Jurkat, Clone E6-1 (cell line): ENCODE data around the gene TIFAB.
A peak's percentile ranks its signal among the peaks of the same experiment; 100 is the strongest.

Source experiments
- DNase-seq: peaks from one replicate; pipeline ENCODE4 v3.0.0-alpha.2; 2011; ENCODE audit warnings: low read depth, low spot score
- H3K4me3 ChIP-seq: 2 replicates; pipeline ENCODE4 v1.5.1; 2011; ENCODE audit warnings: mild to moderate bottlenecking, low read length, control low read depth, moderate library complexity

TIFAB gene

GRCh38 chr5:135434591-135435466, 17.3 kb downstream of the TIFAB start:
- H3K4me3 ChIP-seq = no peak overlapping the region
- no peak for DNase-seq

- no peak for DNase-seq
- no peak overlapping the region for H3K4me3 ChIP-seq
Observed at GRCh38 chr5:135433681-135434426, 18.3 kb downstream of the TIFAB start.

DNA sequence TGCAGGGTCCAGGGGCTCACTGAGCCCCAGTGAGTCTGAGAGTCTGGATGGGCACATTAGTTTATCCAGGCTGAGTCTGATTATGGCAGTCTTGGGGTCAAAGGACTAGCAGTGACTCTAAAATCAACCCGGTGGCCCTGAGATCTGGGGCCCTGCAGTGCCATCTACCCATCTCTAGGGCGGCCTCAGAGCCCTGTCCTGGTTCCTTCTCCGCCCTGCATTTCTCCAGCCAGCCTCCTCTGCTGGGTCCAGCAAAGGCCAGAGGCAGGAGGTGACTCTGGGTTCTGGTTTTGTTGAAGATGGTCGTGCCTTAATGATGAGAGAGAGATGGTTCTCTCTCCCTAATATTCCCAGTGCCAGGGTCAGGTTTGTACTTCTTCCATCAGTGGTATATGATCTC, 20.0 kb downstream of the TIFAB start:
- H3K4me3 ChIP-seq = no peak overlapping the region
- no peak for DNase-seq

- DNase-seq = no peak
- no peak overlapping the region for H3K4me3 ChIP-seq
Observed at GRCh38 chr5:135430135-135430437, 22.1 kb downstream of the TIFAB start.

DNA sequence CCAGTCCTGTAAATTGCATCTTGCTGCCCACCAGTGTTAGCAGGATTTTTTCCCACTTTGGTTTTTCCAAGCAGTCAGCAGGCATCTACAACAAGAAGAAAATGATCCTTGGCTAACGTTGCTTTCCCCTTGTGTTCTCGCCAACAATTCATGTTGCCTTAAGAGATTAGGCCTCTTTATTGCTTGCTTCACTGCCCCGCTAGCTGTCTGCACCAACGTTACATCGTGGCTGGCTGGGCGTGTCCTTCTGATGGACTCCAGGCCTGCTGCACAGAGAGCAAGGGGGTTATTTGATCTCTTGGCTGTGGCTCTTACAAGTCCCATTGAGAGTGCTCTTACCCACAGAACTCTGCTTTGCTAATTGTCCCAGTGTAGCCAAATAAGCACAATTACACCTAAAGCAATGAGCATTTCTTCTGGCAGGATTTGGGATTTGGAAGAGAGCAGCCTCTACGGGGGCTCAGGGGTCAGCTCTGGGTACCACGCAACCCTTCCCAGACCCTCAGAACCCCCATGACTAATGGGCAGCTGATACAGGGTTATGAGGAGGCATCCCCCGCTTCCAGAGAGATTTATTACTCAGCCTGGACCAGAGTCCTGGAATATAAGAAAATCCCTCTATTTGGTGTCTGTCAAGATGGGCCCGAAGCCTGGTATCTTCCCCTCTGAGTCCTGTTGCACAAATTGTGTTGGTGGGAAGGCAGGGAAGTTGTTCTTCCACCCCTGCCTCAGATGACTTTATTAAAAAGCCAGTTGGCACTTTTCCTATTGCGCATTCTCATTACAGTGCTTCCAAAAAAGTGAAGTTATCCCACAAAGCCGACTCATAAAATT, 22.6 kb downstream of the TIFAB start:
- no peak overlapping the region for H3K4me3 ChIP-seq
- no peak for DNase-seq

GRCh38 chr5:135428586-135428985, 23.6 kb downstream of the TIFAB start:
- DNase-seq = no peak

DNA sequence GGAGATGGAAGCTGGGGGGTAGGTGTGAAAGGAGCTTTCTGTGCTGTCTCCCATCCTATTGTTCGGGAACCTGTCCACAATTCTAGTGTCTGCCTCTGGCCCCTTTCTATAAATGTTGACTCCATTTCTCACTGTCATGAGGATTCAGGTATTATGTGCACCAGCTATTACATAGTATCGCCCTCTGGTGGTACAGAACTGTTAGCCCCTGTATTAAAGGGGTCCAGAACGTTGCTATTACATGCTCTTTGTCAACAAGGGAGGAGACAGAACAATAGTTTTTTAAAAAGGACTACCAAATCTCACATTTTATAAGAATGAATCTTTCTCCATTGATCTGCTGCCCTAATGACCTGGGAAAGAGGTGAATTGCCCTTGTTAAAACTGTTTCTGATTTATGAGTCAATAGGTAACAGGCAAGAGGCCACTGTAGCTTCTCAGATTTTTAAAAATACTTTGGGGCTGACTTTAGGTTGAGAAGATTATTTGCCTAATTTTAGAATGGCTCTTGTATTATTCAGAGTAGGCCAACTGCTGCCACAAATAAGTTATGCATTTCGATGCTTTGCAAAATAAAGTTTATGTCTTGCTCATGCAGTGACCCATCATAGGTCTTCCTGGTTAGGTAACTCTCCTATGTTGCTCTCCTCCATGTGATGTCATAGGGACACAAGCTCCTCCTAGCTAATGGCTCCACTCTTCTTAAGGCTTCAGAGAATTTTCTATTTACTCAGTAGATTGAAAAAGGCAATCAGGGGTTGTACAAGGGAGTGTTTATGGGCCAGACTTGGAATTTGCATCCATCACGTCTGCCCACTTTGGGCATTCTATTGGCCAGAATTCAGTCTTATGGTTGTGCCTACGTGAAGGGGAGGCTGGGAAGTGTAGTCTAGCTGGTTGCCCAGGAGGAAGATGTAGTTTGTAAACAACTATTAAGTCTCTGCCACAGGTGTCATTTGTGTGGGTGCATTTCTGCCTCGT, 25.8 kb downstream of the TIFAB start:
- peak; percentile 84 for DNase-seq
- H3K4me3 ChIP-seq = no peak overlapping the region

More at GRCh38 chr5:135428586-135428985, 23.6 kb downstream of the TIFAB start:
- no peak overlapping the region for H3K4me3 ChIP-seq

DNA sequence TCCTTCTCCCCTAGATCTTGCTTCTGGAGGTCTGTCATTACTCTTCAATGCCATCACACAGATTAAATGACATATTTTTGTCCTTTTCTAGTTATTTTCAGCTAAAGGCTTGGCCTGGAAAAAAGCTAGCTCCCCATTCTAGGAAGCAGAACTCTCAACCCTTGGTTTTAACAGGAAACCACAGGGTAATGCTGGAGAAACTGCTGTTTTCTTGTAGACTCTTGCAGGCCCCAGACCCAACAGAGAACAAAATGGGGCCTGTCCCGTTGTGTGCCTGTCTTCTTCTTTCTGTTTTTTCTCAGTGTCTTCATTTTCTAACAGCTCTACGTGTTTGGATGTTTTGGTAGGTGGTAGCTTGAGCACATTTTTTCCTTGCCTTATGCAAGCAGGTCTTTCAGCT, 26.5 kb downstream of the TIFAB start:
- DNase-seq = peak; percentile 60
- H3K4me3 ChIP-seq = no peak overlapping the region

DNA sequence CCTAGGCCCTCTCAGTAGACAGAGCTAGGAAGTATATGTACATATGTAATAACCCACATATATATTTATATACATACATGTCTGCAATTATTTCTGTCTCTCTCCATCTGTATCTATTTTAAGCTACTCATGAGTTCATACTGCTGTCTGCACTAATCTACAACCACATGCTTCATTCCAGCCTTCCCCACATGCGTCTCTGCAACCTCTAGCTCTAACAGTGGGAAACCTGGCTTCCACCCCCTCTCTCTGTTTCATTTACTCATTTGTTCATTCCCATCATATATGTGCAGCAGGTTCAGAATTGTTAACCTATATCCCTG, 28.3 kb downstream of the TIFAB start:
- no peak overlapping the region for H3K4me3 ChIP-seq
- no peak for DNase-seq

DNA sequence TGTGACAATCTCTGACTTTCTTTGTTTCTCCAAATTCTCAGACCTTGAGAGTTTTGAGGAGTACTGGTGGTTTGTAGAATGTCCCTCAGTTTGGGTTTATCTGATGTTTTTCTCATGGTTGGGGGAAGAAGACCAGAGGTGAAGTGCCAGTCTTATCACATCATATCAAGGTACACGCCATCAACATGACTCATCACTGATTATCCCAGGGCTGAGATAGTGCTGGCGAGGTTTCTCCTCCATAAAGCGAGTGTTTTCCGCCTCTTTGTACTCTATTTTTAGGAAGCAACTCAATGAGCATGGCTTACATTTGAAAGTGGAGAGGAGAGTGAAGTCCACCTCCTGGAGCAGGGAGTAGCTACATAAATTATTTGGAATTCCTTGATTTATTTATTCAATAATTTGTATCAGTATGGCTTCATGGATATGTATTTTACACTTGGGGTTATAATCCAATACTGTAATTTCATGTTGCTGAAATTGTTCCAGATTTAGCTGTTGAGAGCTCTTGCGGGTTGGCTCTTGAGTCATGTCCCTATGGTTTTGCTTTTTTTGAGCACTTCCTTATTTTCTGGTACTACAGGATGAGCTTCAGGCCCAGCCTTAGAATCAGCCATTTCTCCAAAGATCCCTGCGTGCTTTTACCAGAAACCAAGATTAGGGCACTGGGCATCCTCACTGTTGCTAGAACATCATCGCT, 28.9 kb downstream of the TIFAB start:
- DNase-seq = no peak
- H3K4me3 ChIP-seq = no peak overlapping the region

DNA sequence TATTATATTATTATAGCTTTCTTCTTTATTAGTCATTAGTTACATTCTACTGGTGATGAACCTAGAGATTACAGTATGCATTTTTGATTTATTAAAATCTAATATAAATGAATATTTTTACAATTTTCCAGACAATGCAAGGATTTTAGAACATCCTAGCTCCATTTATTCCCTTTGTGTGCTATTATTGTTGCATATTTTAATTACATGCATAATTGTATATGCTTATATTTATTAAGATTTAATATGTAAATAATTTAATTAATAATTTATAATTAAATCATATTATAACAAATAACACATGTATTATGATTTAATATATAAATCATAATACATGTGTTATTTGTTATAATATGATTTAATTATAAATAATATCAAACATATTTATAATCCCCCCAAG, 29.7 kb downstream of the TIFAB start:
- no peak for DNase-seq

DNA sequence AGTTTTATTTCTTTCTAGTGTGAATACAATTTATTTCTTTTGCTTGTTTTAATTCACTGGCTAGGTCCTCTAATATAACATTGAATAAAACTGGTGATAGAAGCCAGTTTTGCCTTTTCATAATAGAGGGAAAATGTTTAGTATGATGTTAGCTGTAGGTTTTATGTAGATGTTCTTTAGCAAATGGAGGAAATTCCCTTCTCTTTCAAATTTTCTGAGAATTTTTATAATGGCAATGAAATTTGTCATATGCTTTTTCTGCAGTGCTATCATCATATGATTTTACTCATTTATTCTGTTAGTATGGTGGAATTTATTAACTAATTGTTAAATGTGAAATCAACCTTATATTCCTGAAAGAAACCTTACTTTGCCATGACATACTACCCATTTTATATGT, 35.1 kb downstream of the TIFAB start:
- H3K4me3 ChIP-seq = no peak overlapping the region
- no peak for DNase-seq

More for the DNA sequence above, 29.7 kb downstream of the TIFAB start:
- H3K4me3 ChIP-seq = no peak overlapping the region

DNA sequence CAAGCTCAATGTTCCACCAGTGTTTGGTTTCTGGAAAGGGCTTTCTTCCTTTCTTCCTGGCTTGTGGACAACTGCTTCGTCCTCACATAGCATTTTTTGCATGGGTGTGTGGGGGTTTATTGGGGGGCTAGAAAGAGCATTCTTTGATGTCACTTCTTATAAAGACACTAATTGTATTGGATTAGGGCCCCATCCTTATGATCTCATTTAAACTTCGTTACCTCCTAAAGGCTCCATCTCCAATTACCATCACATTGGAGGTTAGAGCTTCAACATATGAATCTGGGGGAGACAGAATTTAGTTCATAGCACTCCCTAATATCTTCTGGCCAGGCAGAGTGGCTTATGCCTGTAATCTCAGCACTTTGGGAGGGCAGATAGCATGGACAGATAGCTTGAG, 47.1 kb downstream of the TIFAB start:
- DNase-seq = no peak
- no peak overlapping the region for H3K4me3 ChIP-seq

DNA sequence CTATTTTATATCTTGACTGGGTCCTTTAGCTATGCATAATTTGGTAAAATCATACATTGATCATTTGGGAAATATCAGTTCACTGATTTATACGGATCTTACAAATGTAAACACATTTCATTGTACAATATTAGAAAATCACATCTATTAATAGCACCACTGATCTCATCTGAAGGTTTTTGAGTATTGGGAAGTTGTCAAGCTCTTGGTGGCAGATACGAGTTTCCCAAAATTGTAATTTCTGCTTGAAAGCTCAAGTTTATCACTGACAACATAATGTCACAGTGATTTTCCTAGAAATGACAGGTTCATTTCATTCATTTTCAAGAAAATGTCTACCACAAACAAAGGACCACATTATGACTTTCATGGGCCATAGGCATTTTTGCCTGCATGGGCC, 50.1 kb downstream of the TIFAB start:
- H3K4me3 ChIP-seq = no peak overlapping the region
- no peak for DNase-seq

- DNase-seq = no peak
- no peak overlapping the region for H3K4me3 ChIP-seq
Observed at GRCh38 chr5:135400866-135401265, 51.3 kb downstream of the TIFAB start.

DNA sequence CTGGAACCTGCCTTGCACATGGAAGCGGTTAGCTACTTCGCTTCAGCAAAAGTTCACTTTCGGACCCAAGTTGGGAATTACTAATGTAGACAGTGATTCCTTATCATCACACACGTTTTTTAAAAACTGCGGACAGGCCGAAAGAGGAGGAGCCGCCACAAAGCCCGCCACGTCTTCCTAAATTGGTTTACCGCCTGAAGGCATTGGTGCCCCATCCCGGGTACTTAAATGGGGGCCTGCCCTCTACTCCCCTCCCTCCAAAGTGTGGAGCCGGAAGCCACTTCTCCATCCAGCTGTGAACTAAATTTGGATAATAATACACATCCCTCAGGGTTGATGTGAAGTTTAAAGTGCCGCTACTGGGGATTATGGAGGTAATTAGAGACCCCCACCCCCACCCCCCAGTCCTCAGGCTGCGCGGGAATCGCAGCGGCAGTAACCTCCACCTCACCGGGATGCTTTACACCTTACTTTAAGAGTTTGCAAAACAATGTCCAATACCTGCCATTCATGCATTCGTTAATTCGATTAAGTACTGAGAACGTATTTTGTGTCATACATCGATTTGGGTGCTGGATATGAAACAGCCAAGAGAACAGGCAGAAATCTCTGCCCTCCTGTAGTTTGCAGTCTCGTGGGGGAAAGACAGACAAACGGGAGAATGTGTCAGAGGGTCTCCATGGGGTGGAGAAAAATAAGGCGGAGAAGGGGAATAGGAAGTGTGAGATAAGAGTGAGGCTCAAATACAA, 52.2 kb downstream of the TIFAB start:
- H3K4me3 ChIP-seq = peak overlapping the region; percentile 78
- DNase-seq = no peak
